GM12864 (cell line): Measurements from ENCODE around the gene PIBF1.
"Not testable (repeated sequence)": the region's sequence is repeated elsewhere in the genome, so short reads cannot be mapped to it uniquely, and the experiment has no call there.

ENCODE experiments used
- DNase-seq: peaks from one replicate; pipeline ENCODE4 v3.0.0-alpha.2; 2011; ENCODE audit warnings: low read depth
- H3K4me3 ChIP-seq: 2 replicates; pipeline ENCODE4 v1.5.1; 2011; ENCODE audit warnings: mild to moderate bottlenecking, low read depth, low read length, control low read depth
- CTCF ChIP-seq: IDR thresholded peaks from 2 replicates; pipeline ENCODE4 v1.5.1; 2011; ENCODE audit warnings: low read depth, mild to moderate bottlenecking, moderate library complexity, low read length, control low read depth, inconsistent platforms; ENCODE audit errors: missing control alignments

Gene PIBF1

GRCh38 chr13:72875233-72875632, 93.3 kb downstream of the PIBF1 start:
- no peak overlapping the region for H3K4me3 ChIP-seq
- DNase-seq: no peak
- no peak for TF ChIP-seq CTCF

GRCh38 chr13:72884101-72884500, 102.2 kb downstream of the PIBF1 start:
- no peak for DNase-seq
- TF ChIP-seq CTCF: no peak
- no peak overlapping the region for H3K4me3 ChIP-seq

- no peak overlapping the region for H3K4me3 ChIP-seq
- no peak for DNase-seq
- TF ChIP-seq CTCF: no peak
Measured at GRCh38 chr13:72886272-72887067, 104.5 kb downstream of the PIBF1 start.

- DNase-seq: no peak
- no peak for TF ChIP-seq CTCF
Measured at GRCh38 chr13:72889495-72889894, 107.6 kb downstream of the PIBF1 start.

GRCh38 chr13:72890546-72890945, 108.6 kb downstream of the PIBF1 start:
- TF ChIP-seq CTCF: no peak
- H3K4me3 ChIP-seq: no peak overlapping the region
- no peak for DNase-seq

More at GRCh38 chr13:72889495-72889894, 107.6 kb downstream of the PIBF1 start:
- H3K4me3 ChIP-seq: no peak overlapping the region

- H3K4me3 ChIP-seq: no peak overlapping the region
- DNase-seq: no peak
- no peak for TF ChIP-seq CTCF
Measured at GRCh38 chr13:72891423-72891822, 109.5 kb downstream of the PIBF1 start.

GRCh38 chr13:72896869-72897268, 114.9 kb downstream of the PIBF1 start:
- no peak for DNase-seq
- no peak overlapping the region for H3K4me3 ChIP-seq
- no peak for TF ChIP-seq CTCF

- H3K4me3 ChIP-seq, DNase-seq: not testable (repeated sequence)
Measured at GRCh38 chr13:72901546-72901945, 119.6 kb downstream of the PIBF1 start.
